GM19463 (cell line): ENCODE data around the gene PTTG1IP.
A peak's percentile ranks its signal among the peaks of the same experiment; 100 is the strongest.

ENCODE experiments used
- ATAC-seq: cut with Tn5 transposase; IDR thresholded peaks from one replicate; pipeline ENCODE4 v1.9.1; 2021; ENCODE audit warnings: mild to moderate bottlenecking, moderate library complexity; ENCODE audit not compliant: unreplicated experiment

PTTG1IP gene

GRCh38 chr21:44869781-44870747, 3.4 kb downstream of the PTTG1IP start:
- no peak for ATAC-seq

DNA sequence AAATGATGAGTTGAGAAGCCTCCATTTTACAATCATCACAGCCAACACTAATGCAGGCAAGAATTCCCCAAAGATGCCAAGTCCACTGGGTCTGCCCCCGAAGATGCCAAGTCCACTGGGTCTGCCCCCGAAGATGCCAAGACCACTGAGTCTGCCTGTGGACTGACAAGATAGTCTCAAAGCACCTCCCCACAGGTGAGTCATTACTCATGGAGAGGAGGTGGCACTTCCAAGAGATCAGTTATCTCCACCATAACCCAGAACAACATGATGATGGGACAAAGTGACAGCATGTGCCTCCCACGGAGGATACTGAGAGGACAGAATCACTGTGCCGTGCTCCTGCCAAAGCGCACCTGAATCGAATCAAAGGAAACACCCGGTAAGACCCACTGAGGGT, 4.8 kb downstream of the PTTG1IP start:
- no peak for ATAC-seq

DNA sequence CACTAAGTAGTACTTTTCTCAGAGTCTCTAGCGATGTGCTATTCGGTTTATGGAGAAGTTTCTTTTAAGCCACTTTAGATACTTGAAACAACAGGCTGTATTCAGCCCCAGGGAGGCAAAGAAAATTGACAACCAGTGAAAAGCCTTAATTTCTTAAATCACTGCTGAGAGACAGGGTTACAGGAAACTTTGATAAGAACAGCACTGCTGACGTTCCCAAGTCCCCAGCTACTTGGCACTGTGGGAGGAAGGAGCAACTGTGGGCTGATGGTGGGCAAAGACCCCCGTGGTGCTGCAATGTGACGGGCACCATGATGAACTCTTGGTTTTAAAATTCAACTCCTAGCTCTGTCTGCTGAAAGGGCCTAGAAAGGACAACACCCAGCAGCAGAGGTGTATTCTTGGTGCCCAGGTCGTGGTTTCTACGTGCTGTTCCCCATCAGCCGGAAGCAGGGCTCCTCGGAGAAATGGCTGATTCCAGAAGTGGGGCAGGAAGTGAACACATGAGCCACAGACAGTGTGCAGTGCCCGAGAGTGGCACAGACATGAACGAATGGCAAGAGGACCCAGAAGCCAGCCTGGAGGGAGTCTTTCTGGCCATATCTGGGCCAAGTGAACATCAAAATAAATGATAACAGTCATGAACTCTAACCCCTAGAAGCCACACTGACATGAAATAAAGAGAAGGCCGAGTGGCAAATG, 5.3 kb downstream of the PTTG1IP start:
- no peak for ATAC-seq

GRCh38 chr21:44867464-44867863, 6.0 kb downstream of the PTTG1IP start:
- ATAC-seq: no peak

DNA sequence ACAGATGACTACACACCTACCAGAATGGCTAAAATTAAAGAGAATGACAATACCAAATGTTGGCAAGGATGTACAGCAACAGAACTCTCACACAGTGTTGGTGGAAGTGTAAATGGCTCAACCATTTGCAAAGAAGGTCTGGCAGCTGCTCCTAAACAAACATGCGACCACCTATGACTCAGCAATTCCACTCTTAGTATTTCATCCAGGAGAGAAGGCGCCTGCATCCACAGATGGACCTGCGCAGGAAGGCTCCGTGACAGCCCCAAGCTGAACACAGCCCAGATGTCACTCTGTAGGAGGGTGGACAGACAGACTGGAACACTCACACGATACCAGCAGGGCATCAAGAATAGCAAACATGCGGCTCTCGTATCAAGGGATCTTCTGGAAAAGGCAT, 6.7 kb downstream of the PTTG1IP start:
- no peak for ATAC-seq

- ATAC-seq: peak; percentile 63
Measured at GRCh38 chr21:44865561-44866280, 7.8 kb downstream of the PTTG1IP start.

GRCh38 chr21:44862869-44863685, 10.4 kb downstream of the PTTG1IP start:
- no peak for ATAC-seq

DNA sequence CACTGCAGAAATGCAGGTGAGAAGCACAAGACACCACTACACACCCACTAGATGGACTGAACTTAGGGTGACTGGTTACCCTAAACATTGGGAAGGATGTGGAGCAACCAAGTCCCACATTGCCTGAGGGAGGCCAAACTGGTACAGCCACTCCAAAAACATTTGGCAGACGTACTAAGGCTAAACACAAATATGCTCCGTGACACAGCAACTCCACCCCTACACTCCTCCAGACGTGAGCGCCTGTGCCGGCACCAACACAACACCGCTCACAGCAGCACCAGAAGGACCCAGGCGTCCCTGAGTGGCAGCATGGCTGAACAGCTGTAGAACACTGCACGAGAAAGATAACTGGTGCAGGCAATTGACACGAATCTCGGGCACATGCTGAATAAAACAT, 14.7 kb downstream of the PTTG1IP start:
- no peak for ATAC-seq

DNA sequence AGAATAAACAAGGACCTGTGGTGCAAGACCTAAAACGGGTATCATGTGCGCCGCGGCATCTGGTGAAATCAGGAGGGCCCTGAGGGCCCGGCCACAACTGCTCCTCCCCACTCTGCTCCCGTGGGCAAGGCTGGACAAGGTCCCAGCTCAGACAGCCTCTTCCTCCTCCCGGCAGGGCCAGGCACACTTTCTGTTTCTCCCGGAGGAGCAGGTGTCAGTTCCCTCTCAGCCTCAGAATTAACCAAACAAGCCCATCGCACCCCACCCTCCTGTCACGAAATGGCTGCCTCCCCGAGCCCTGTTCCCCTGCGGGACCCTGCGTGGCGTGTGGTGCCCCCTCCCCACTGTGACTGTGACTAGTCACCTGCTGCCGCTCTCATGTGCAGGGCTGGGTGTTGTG, 15.2 kb downstream of the PTTG1IP start:
- ATAC-seq: no peak

DNA sequence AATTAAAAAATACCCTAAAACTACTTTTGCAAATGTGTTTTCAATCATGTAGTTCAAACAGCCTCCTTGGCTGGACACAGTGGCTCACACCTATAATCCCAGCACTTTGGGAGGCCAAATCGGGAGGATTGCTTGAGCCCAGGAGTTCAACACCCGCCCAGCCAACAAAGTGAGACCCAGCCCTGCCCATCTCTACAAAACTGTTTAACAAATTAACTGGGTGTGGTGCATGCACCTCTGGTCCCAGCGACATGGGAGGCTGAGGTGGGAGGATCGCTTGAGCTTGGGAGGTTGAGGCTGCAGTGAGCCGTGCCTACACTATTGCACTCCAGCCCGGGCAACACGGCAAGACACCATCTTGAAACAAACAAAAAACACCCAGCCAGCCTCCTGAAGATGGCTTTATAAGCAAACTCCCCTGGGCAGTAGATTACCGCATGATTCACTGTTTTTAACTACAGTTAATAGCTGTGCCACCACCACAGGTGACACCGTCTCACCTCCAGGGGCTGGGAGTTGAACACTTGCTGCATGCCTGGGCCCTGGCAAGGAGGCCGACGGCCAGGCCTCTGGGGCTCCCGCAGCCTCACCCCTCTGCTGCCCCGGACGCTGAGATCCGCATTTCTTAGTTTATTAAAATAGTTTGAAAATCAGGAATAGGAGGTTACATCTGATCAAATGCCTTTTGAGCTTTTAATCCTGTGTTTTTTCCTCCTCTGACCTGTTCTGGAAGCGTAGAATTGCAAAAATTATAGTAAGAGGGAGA, 16.2 kb downstream of the PTTG1IP start:
- no peak for ATAC-seq

DNA sequence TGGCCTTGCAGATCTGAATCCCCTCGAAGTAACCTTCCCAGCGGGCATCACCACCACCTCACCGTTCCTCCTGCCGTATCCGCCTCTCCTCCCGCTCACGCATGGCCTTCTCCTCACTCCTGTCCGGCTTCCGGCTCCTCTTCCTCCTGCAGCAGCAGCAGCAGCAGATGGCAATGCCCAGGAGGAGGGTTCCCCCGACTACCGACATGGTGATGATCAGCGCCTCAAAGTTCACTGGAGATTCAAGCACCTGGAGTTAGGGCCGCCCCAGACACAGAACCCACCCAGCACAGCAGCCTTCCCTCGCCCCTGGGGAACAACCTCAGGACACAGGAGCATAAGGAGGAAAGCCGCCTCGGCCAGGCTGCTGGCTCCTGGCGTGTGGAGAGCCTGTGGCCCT, 17.4 kb downstream of the PTTG1IP start:
- ATAC-seq: no peak

DNA sequence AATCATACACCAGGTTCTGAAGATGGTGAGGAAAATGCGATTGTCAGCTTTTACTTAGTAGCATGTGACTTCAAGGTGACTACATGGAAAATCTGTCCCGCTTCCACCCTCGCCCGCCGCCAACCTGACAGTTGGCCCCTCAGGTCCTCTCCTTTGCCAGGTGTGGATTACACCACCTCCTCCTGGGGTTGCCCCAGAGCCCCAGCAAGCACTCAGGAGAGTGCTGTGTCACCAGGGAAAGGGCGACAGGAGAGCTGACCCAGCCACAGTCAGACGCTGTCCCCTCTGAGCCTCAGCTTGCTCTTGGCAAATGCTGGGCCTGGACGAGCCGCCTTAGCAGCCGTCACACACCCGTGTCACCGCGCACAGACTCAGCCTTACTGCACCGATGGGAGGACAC, 17.9 kb downstream of the PTTG1IP start:
- ATAC-seq: no peak

DNA sequence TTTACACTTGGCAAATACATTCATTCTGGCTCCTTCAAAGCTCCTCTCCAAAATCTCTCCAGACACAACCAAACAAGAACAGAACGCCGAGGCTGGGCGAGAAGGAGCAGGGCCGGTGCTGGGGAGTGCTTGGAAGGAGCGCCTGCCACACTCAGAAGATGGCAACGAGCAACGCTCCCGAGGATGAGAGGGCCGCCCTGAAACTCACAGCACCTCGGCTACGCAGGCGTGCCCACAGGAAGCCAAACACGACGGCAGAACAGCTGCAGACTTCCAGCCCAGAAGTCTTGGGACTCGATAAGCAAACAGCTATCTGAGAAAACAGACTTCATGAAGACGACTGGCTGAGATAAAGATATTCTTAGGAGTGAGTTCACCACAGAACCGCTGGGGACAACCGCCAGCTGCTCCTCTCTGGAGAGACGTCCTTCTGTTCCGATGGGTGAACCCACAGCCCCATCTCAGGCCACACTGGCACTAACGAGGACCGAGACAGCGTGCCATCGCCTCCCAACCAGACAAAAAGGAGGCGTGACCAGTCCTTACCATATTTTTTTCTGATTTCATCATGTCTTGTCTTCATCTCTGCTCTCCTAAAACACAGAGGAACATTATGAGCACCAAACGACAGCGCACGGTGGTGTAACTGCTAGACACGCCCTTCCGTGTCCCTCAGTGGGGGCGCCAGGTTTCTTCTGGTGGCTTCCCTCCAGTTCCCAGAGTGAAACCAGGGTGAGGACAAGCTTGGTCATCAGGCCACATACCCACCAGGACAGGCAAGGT, 18.6 kb downstream of the PTTG1IP start:
- no peak for ATAC-seq

- no peak for ATAC-seq
Measured at GRCh38 chr21:44854391-44854663, 19.2 kb downstream of the PTTG1IP start.

DNA sequence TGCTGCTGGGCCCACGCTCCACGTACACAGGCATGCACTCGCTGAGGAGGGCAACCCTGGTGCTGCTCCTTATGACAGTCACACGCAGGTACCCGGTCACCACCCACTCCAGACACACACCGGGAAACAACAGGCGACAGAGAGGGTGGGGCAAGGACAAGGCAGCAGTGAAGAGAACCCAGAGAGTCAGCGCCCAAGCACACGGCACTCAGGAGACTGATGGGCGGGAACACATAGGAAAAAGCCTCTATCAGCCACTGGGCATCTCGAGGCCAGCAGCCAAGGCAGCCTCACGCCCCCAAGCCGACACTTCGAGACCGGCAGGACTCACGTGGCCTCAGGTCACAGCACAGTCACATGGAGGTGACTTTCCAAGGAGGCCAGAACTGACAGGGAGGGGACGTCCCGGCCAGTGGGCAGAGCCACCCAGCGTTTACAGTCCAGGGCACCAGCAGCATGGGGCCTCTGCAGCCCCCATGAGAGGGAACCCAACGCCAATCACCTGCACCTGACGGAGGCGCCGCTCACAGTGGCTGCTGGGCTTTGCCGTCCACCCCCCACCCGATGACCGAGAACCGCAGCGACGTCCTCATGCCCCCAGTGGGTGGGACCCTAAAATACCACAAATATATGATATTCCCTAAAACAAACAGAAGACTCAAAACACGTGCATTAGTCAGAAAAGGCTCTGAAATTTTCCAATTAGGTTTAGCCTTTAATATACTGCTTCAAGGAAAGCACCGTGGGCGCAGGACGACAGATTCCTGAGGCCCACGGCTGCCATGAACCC, 19.7 kb downstream of the PTTG1IP start:
- no peak for ATAC-seq

DNA sequence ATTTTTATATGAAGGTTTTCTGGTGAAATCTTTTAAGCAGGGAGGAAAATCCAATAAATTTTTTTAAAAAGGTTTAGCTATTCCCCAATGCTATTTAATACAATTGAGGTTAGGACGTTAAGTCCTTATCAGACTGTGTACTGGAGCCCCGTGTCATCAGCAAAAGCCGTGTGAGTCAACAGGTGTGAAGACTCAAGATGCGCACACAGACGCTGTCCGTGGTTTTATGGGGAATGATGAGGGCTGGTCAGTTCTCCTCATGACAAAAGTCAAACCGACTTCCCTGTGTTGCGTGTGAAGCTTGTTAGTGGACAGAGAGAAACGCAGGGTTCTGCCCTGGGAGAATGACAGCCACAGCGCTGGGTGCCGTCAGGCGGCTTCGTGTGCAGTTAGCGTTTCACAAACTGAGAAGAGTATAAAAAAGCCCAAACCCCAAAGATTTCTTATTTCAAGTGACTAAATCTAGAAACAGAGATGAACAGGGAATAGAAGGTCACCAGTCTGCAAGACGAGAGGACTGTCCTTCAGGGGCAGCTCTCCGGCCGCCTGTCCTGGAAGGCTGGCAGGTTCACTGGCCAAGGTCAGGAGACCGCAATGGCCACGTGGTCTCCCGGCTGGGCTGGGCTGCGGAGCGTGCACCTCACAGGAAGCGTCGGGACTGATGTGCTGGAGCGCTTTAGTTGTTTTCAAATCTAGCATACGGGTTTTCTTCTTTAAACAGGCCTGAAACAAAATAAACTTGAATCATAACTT, 22.4 kb downstream of the PTTG1IP start:
- no peak for ATAC-seq

DNA sequence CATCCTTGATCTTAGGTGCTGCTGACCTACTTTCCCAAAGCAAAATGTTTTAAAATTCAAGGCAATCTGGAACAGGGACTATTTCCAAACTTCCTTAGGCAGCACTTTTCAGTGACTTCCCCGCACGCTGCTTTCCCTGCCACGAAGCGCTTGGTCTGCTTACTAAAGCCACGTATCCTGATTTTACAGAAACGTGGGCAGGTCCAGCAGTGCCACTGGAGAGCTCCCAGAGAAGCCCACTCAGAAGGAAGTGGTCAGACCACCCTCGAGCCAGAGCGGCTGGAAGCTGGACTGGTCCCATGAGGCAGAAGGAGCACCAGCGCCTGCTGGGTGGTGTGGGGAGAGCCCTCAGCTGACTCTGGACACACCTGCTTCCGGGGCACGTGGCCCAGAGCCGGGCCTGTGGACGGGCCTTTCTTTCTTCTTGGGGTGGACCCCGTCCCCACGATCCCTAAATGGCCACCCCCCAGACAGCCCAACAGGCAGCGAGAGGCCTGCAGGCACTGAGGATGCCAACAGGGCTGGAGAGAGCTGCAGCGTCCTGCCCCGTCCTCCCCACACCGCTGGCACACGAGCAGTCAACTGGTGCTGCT, 23.2 kb downstream of the PTTG1IP start:
- no peak for ATAC-seq
